GM04504 (cell line): ENCODE measurements around the gene VSTM1.
"Not testable (repeated sequence)": the region's sequence is repeated elsewhere in the genome, so short reads cannot be mapped to it uniquely, and the experiment has no call there.

Experiments used
- DNase-seq: peaks from one replicate; pipeline ENCODE4 v3.0.0-alpha.2; 2012; ENCODE audit warnings: low read depth

The VSTM1 gene

GRCh38 chr19:54073829-54074228, 10.1 kb upstream of the VSTM1 start:
- DNase-seq, result no peak

- DNase-seq, result no peak
Observed at GRCh38 chr19:54069470-54069869, 5.8 kb upstream of the VSTM1 start.

GRCh38 chr19:54062643-54063042, 1.1 kb downstream of the VSTM1 start:
- DNase-seq, result no peak

GRCh38 chr19:54047616-54048015, 16.1 kb downstream of the VSTM1 start:
- DNase-seq, result no peak

- no peak for DNase-seq
Observed at GRCh38 chr19:54045771-54046170, 17.9 kb downstream of the VSTM1 start.

GRCh38 chr19:54042989-54043388, 20.7 kb downstream of the VSTM1 start:
- no peak for DNase-seq

GRCh38 chr19:54041969-54042606, 21.6 kb downstream of the VSTM1 start:
- DNase-seq, result no peak

- no peak for DNase-seq
Observed at GRCh38 chr19:54040003-54040402, 23.7 kb downstream of the VSTM1 start.

- DNase-seq, result not testable (repeated sequence)
Observed at GRCh38 chr19:54036542-54036941, 27.2 kb downstream of the VSTM1 start.

GRCh38 chr19:54035215-54036178, 28.2 kb downstream of the VSTM1 start:
- peak; percentile 82 for DNase-seq

GRCh38 chr19:54030895-54031586, 32.7 kb downstream of the VSTM1 start:
- DNase-seq, result no peak

- DNase-seq, result peak; percentile 38
Observed at GRCh38 chr19:54029930-54030490, 33.7 kb downstream of the VSTM1 start.

GRCh38 chr19:54029301-54029700, 34.4 kb downstream of the VSTM1 start:
- no peak for DNase-seq

GRCh38 chr19:54026656-54027055, 37.0 kb downstream of the VSTM1 start:
- no peak for DNase-seq

GRCh38 chr19:54024660-54025059, 39.0 kb downstream of the VSTM1 start:
- DNase-seq, result no peak

GRCh38 chr19:54023191-54023590, 40.5 kb downstream of the VSTM1 start:
- no peak for DNase-seq

- DNase-seq, result no peak
Observed at GRCh38 chr19:54021932-54022331, 41.8 kb downstream of the VSTM1 start.

- no peak for DNase-seq
Observed at GRCh38 chr19:54021363-54021762, 42.3 kb downstream of the VSTM1 start.

- DNase-seq, result no peak
Observed at GRCh38 chr19:54017261-54017660, 46.4 kb downstream of the VSTM1 start.

- no peak for DNase-seq
Observed at GRCh38 chr19:54014920-54015560, 48.7 kb downstream of the VSTM1 start.

- DNase-seq, result no peak
Observed at GRCh38 chr19:54013866-54014265, 49.8 kb downstream of the VSTM1 start.
